Heart right ventricle (tissue), 16 donors: Measurements from ENCODE around the gene CREB5. TPM values are rescaled to one million over a fixed set of nuclear protein-coding genes. Genes with fewer than 3 reads are reported as not detected.

Experiments
- ATAC-seq, 8 donors: fragments of 200-7000 bp; cut with Tn5 transposase; one replicate each; pipeline ENCODE4 v1.9.1; 2020; ENCODE audit warnings: mild to moderate bottlenecking in 8 of 8, moderate library complexity in 8 of 8, moderate number of reproducible peaks in 1 of 8
- DNase-seq, 2 donors: peaks; one replicate each; pipeline ENCODE4 v3.0.0-alpha.2; 2020
- H3K27ac ChIP-seq, 10 donors: fragments of 200-600 bp; sonication (generic) in 2 of 10; one replicate each; pipeline versions ENCODE4 v1.5.0 to v1.8.0; 2020 to 2022; ENCODE audit warnings: mild to moderate bottlenecking in 3 of 10
- H3K27me3 ChIP-seq, 7 donors: fragments of 200-600 bp; one replicate each; pipeline ENCODE4 v1.8.0; 2021 to 2022; ENCODE audit warnings: mild to moderate bottlenecking in 2 of 7
- H3K36me3 ChIP-seq, 9 donors: fragments of 200-600 bp; sonication (generic) in 1 of 9; one replicate each; pipeline versions ENCODE4 v1.5.0 to v1.8.0; 2020 to 2022; ENCODE audit warnings: mild to moderate bottlenecking in 2 of 9
- H3K4me1 ChIP-seq, 9 donors: fragments of 200-600 bp; sonication (generic) in 1 of 9; one replicate each; pipeline versions ENCODE4 v1.5.0 to v1.8.0; 2020 to 2022; ENCODE audit warnings: mild to moderate bottlenecking in 4 of 9
- H3K4me3 ChIP-seq, 10 donors: fragments of 200-600 bp; sonication (generic) in 2 of 10; one replicate each; pipeline versions ENCODE4 v1.5.0 to v1.8.0; 2020 to 2022; ENCODE audit warnings: mild to moderate bottlenecking in 7 of 10, moderate library complexity in 2 of 10
- H3K9me3 ChIP-seq, 11 donors: fragments of 200-600 bp in 10 of 11; sonication (generic) in 2 of 11; one replicate each; pipeline versions ENCODE4 v1.5.0 to v1.8.0; 2013 to 2022; ENCODE audit warnings: mild to moderate bottlenecking in 2 of 11, control low read depth in 1 of 11, moderate library complexity in 1 of 11
- WGBS, 2 donors: extraction: QIAGEN DNeasy Blood & Tissue Kit; methylation state at CpG; one replicate each; pipeline ENCODE4 v1.1.7; 2013; ENCODE audit warnings: inconsistent platforms in 1 of 2; 5-methylcytosine and 5-hydroxymethylcytosine counted together
- intact Hi-C, 10 donors: fragments of 100-400 bp; cut with DNase I; formaldehyde crosslinking; loops; one replicate each; pipeline versions ENCODE4 v1.11.1 to v1.14.2; 2022
- polyA plus RNA-seq, 2 donors: library from polyadenylated mRNA; stranded (reverse); fragments of 200-250 nt; gene quantifications; one replicate each; pipeline ENCODE4 v1.2.3, GENCODE V29; 2013
- total RNA-seq, 10 donors: library from RNA; stranded (reverse); fragmentation: NEBNext Ultra II Directional in 3 of 10; extraction: Animal tissue kit (Norgen Biotek cat#: 25700) in 3 of 10; gene quantifications; one replicate each; pipeline versions ENCODE4 v1.2.1 to v1.2.4, GENCODE V29; 2021 to 2023
- TF ChIP-seq, protein P1 (sequence below), 9 donors: fragments of 200-600 bp; sonication (generic) in 2 of 9; IDR thresholded peaks; one replicate each; pipeline versions ENCODE4 v1.5.0 to v1.8.0; 2021 to 2022; ENCODE audit warnings: antibody characterized with exemption in 9 of 9, mild to moderate bottlenecking in 5 of 9, moderate library complexity in 1 of 9
- donor health status: Arrhythmogenic right ventricular cardiomyopathy.
- donor health status: ischemic (EF 13 %, LVEDD 7.1; RV severe dilation, severe dysfunction).
- donor health status: healthy with polysubstance abuse.
- donor health status: DM: no; HTN: yes; CAD: no.
- donor health status: DM: no; HTN: no; CAD: no.
- donor health status: ischemic (EF 25% LVEDD 6.9; RV normal size, moderate dysfunction).
- donor health status: ischemic (EF 25% LVEDD 5.7; RV mildly dilated, moderate dysfunction).
- donor health status: healthy.
- donor health status: DM: yes; HTN: yes; CAD: no.
- donor health status: Ischemic cardiomyopathy.
- donor health status: ischemic (EF 35%, LVEDD 5.7; RV mildly dilated, moderate dysfunction).
- donor health status: nonischemic (EF 11% LVEDD 7.7; RV severe dilation, severe dysfunction).
- donor health status: DM: yes; HTN: yes; CAD: no.
- donor health status: PGD.
- donor health status: ischemic (EF 29% LVEDD 5.4; RV normal size, mild dysfunction).
- donor health status: nonischemic (EF 23%, LVEDD 6.1; RV moderate dilation, normal function).

The CREB5 gene
- total and polyA plus RNA-seq, 12 donors, result 4.7 to 170 (median 19.0) TPM

DNA sequence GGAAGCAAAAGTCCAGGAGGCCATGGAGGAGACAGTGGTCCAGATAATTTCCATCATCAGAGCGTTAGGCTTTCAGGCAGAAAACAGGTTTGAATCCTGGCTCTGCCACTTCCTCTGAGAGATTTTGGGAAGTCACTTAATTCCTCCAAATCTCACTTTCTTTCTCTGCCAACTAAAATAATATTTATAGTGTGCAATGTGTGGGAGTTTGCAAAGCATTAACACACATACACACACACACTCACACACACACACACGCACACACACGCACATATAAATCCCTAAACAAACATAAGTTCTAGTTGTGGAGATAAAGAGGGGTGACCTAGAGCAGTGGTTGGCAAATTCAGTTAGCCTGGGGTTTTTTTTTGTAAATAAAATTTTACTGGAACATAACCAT lies 461.0 kb downstream of the CREB5 start:
- no peak overlapping the region for H3K27ac ChIP-seq
- 80 to 84% methylated on average over 3 of the region's 3 CpGs for whole genome bisulfite sequencing, 2 donors
- TF ChIP-seq, protein P1, sequence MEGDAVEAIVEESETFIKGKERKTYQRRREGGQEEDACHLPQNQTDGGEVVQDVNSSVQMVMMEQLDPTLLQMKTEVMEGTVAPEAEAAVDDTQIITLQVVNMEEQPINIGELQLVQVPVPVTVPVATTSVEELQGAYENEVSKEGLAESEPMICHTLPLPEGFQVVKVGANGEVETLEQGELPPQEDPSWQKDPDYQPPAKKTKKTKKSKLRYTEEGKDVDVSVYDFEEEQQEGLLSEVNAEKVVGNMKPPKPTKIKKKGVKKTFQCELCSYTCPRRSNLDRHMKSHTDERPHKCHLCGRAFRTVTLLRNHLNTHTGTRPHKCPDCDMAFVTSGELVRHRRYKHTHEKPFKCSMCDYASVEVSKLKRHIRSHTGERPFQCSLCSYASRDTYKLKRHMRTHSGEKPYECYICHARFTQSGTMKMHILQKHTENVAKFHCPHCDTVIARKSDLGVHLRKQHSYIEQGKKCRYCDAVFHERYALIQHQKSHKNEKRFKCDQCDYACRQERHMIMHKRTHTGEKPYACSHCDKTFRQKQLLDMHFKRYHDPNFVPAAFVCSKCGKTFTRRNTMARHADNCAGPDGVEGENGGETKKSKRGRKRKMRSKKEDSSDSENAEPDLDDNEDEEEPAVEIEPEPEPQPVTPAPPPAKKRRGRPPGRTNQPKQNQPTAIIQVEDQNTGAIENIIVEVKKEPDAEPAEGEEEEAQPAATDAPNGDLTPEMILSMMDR (IDR thresholded peaks at IDR 0.05), result no peak

DNA sequence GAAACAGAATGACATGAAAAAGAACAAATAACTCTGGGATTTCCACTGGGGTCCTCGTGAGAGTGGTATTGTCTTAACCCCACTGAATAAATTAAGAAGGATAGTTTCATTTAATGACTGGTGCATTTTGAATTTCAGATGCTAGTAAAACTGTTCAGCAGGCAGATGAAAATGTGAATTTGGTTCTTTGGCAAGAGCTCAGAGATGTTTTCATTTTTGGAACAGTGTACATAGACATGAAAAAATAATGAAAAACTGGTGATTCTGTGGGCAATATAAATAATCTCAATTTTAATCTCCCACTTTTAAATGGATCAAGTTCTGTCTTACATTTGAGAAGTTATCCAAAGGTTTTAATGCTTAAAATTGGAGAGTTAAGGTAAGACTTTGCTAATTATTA lies 461.7 kb downstream of the CREB5 start:
- intact Hi-C loops, result loop anchor here in 1 of 10 donors (10.0 kb wide), 1 partner anchor 569 kb away; no protein-coding TSS in a partner anchor
- DNase-seq (no peak), ATAC-seq (no peak)
- Histone ChIP-seq H3K36me3 (no peaks in the 10 kb centered on the region), H3K4me1 (peaks cover 0 to 13% (median 0%) of the 10 kb centered on the region in 9 donors), H3K4me3 (no peak overlapping the region), H3K27me3 (no peaks in the 10 kb centered on the region), H3K9me3 (no peaks in the 10 kb centered on the region), H3K27ac (no peak overlapping the region)
- 72 to 84% methylated on average over 1 of the region's 1 CpG for WGBS, 2 donors
- TF ChIP-seq, protein P1 (IDR thresholded peaks at IDR 0.05), result no peak

More for the DNA sequence above, 461.0 kb downstream of the CREB5 start:
- Histone ChIP-seq H3K27me3 (no peaks in the 10 kb centered on the region), H3K4me1 (peaks cover 0 to 11% (median 0%) of the 10 kb centered on the region in 9 donors), H3K9me3 (no peaks in the 10 kb centered on the region), H3K4me3 (no peak overlapping the region), H3K36me3 (no peaks in the 10 kb centered on the region)
- ATAC-seq (no peak), DNase-seq (no peak)
- intact Hi-C loops, result loop anchor here in 1 of 10 donors (10.0 kb wide), 1 partner anchor 569 kb away; no protein-coding TSS in a partner anchor

Other genes with a start within 250 kb of the CREB5 start
- gene JAZF1, start 231.7 kb upstream of the CREB5 start, total RNA-seq, result 10 to 100 TPM; 22.3 to 42.3 (median 32.9) TPM
- gene JAZF1, start 231.7 kb upstream of the CREB5 start, polyA plus RNA-seq, result 10 to 100 TPM in 1 of 2 donors, 1 to 10 TPM in 1; 6.9 to 14.1 TPM